Central memory CD8-positive, alpha-beta T cell (primary cell): ENCODE results near the gene ANKH.
"Not testable (repeated sequence)": the region's sequence is repeated elsewhere in the genome, so short reads cannot be mapped to it uniquely, and the experiment has no call there.

Experiments used
- ATAC-seq: fragments of 150-1000 bp; cut with Tn5 transposase; replicated peaks from 2 replicates; pipeline ENCODE4 v1.10.0; 2022; ENCODE audit warnings: mild to moderate bottlenecking, moderate FRiP score, moderate number of reproducible peaks; ENCODE audit not compliant: poor library complexity, severe bottlenecking; ENCODE audit errors: extremely low read depth
- DNase-seq, 2 donors: peaks; one replicate each; pipeline ENCODE4 v3.0.0; 2021; ENCODE audit warnings: low spot score in 2 of 2
- H3K27ac Mint-ChIP-seq: one replicate; pipeline ENCODE4 v1.8.0; 2022; ENCODE audit warnings: low read depth, mild to moderate bottlenecking, moderate library complexity, mixed read lengths
- H3K27me3 Mint-ChIP-seq: one replicate; pipeline ENCODE4 v1.8.0; 2022; ENCODE audit warnings: mixed read lengths
- H3K36me3 Mint-ChIP-seq: one replicate; pipeline ENCODE4 v1.8.0; 2022; ENCODE audit warnings: mild to moderate bottlenecking, moderate library complexity, mixed read lengths; ENCODE audit not compliant: insufficient read depth
- H3K4me1 Mint-ChIP-seq: one replicate; pipeline ENCODE4 v1.8.0; 2022; ENCODE audit warnings: mixed read lengths
- H3K4me3 Mint-ChIP-seq: one replicate; pipeline ENCODE4 v1.8.0; 2022; ENCODE audit warnings: mild to moderate bottlenecking, moderate library complexity, mixed read lengths
- H3K9me3 Mint-ChIP-seq: one replicate; pipeline ENCODE4 v1.8.0; 2022; ENCODE audit warnings: mixed read lengths

Gene ANKH

GRCh38 chr5:14879937-14880589, 8.5 kb upstream of the ANKH start:
- ATAC-seq, result no peak
- DNase-seq, result no peak
- Mint-ChIP-seq H3K36me3 (no peaks in the 10 kb centered on the region), H3K4me1 (no peaks in the 10 kb centered on the region), H3K4me3 (no peak overlapping the region), H3K9me3 (no peaks in the 10 kb centered on the region), H3K27ac (no peak overlapping the region), H3K27me3 (peaks cover 14% of the 10 kb centered on the region)

GRCh38 chr5:14879393-14879792, 7.8 kb upstream of the ANKH start:
- no peaks in the 10 kb centered on the region for H3K4me1 Mint-ChIP-seq
- peaks cover 14% of the 10 kb centered on the region for H3K27me3 Mint-ChIP-seq
- no peak overlapping the region for H3K4me3 Mint-ChIP-seq

GRCh38 chr5:14878192-14878591, 6.6 kb upstream of the ANKH start:
- not testable (repeated sequence) for ATAC-seq, H3K4me3 Mint-ChIP-seq

More at GRCh38 chr5:14879393-14879792, 7.8 kb upstream of the ANKH start:
- H3K36me3 Mint-ChIP-seq, result no peaks in the 10 kb centered on the region
- ATAC-seq (no peak), DNase-seq (no peak)
- peak overlapping the region; percentile 60 for H3K27ac Mint-ChIP-seq
- H3K9me3 Mint-ChIP-seq, result no peaks in the 10 kb centered on the region

GRCh38 chr5:14876095-14876494, 4.5 kb upstream of the ANKH start:
- no peak overlapping the region for H3K4me3 Mint-ChIP-seq
- no peaks in the 10 kb centered on the region for H3K9me3 Mint-ChIP-seq
- no peak for ATAC-seq
- H3K36me3 Mint-ChIP-seq, result peaks cover 2% of the 10 kb centered on the region
- H3K27me3 Mint-ChIP-seq, result peaks cover 14% of the 10 kb centered on the region
- H3K27ac Mint-ChIP-seq, result no peak overlapping the region
- H3K4me1 Mint-ChIP-seq, result no peaks in the 10 kb centered on the region
- no peak for DNase-seq

More at GRCh38 chr5:14878192-14878591, 6.6 kb upstream of the ANKH start:
- H3K27ac Mint-ChIP-seq, H3K4me1 Mint-ChIP-seq, H3K36me3 Mint-ChIP-seq, DNase-seq, H3K9me3 Mint-ChIP-seq: not testable (repeated sequence)
- peaks cover 14% of the 10 kb centered on the region for H3K27me3 Mint-ChIP-seq

GRCh38 chr5:14873790-14874189, 2.2 kb upstream of the ANKH start:
- Mint-ChIP-seq H3K4me3 (no peak overlapping the region), H3K4me1 (peaks cover 21% of the 10 kb centered on the region), H3K27me3 (peaks cover under 1% of the 10 kb centered on the region), H3K36me3 (peaks cover 4% of the 10 kb centered on the region), H3K27ac (no peak overlapping the region), H3K9me3 (no peaks in the 10 kb centered on the region)
- DNase-seq (no peak), ATAC-seq (no peak)

GRCh38 chr5:14873093-14873492, 1.5 kb upstream of the ANKH start:
- Mint-ChIP-seq H3K9me3 (no peaks in the 10 kb centered on the region), H3K27ac (peak overlapping the region; percentile 76), H3K4me3 (peak overlapping the region; percentile 91), H3K4me1 (peaks cover 24% of the 10 kb centered on the region), H3K27me3 (no peaks in the 10 kb centered on the region), H3K36me3 (peaks cover 4% of the 10 kb centered on the region)
- ATAC-seq, result no peak
- DNase-seq, result no peak

GRCh38 chr5:14872070-14872989, 752 bp upstream of the ANKH start:
- peak overlapping the region; percentile 91 for H3K4me3 Mint-ChIP-seq
- DNase-seq (peak; percentile 18 to 22), ATAC-seq (peak; percentile 17)
- H3K36me3 Mint-ChIP-seq, result peaks cover 4% of the 10 kb centered on the region
- H3K4me1 Mint-ChIP-seq, result peaks cover 30% of the 10 kb centered on the region
- peak overlapping the region; percentile 98 for H3K27ac Mint-ChIP-seq
- H3K27me3 Mint-ChIP-seq, result no peaks in the 10 kb centered on the region
- no peaks in the 10 kb centered on the region for H3K9me3 Mint-ChIP-seq

GRCh38 chr5:14870337-14871213, 1.0 kb downstream of the ANKH start:
- H3K27ac Mint-ChIP-seq, result peak overlapping the region; percentile 98
- no peak for ATAC-seq
- peaks cover 30% of the 10 kb centered on the region for H3K4me1 Mint-ChIP-seq
- no peaks in the 10 kb centered on the region for H3K9me3 Mint-ChIP-seq
- no peaks in the 10 kb centered on the region for H3K27me3 Mint-ChIP-seq
- H3K36me3 Mint-ChIP-seq, result peaks cover 4% of the 10 kb centered on the region
- peak overlapping the region; percentile 91 for H3K4me3 Mint-ChIP-seq
- peak in 1 of 2 donors; percentile 44 for DNase-seq

- Mint-ChIP-seq H3K27me3 (no peaks in the 10 kb centered on the region), H3K27ac (peak overlapping the region; percentile 98), H3K9me3 (no peaks in the 10 kb centered on the region), H3K4me3 (peak overlapping the region; percentile 91), H3K4me1 (peaks cover 30% of the 10 kb centered on the region), H3K36me3 (peaks cover 4% of the 10 kb centered on the region)
- ATAC-seq (no peak), DNase-seq (no peak)
Measured at GRCh38 chr5:14869668-14870164, 1.9 kb downstream of the ANKH start.

GRCh38 chr5:14869233-14869632, 2.3 kb downstream of the ANKH start:
- Mint-ChIP-seq H3K4me3 (peak overlapping the region; percentile 91), H3K27me3 (no peaks in the 10 kb centered on the region), H3K27ac (peak overlapping the region; percentile 98), H3K36me3 (peaks cover 4% of the 10 kb centered on the region), H3K4me1 (peaks cover 33% of the 10 kb centered on the region), H3K9me3 (no peaks in the 10 kb centered on the region)
- DNase-seq (no peak), ATAC-seq (no peak)

- no peaks in the 10 kb centered on the region for H3K9me3 Mint-ChIP-seq
- H3K27ac Mint-ChIP-seq, result peak overlapping the region; percentile 98
- peaks cover 37% of the 10 kb centered on the region for H3K4me1 Mint-ChIP-seq
- H3K36me3 Mint-ChIP-seq, result peaks cover 4% of the 10 kb centered on the region
- ATAC-seq (no peak), DNase-seq (no peak)
- no peak overlapping the region for H3K4me3 Mint-ChIP-seq
- no peaks in the 10 kb centered on the region for H3K27me3 Mint-ChIP-seq
Measured at GRCh38 chr5:14868771-14869170, 2.8 kb downstream of the ANKH start.

GRCh38 chr5:14864181-14864812, 7.3 kb downstream of the ANKH start:
- no peak overlapping the region for H3K27ac Mint-ChIP-seq
- peaks cover 57% of the 10 kb centered on the region for H3K4me1 Mint-ChIP-seq
- ATAC-seq (no peak), DNase-seq (no peak)
- H3K4me3 Mint-ChIP-seq, result no peak overlapping the region
- peaks cover 1% of the 10 kb centered on the region for H3K36me3 Mint-ChIP-seq
- H3K9me3 Mint-ChIP-seq, result no peaks in the 10 kb centered on the region
- no peaks in the 10 kb centered on the region for H3K27me3 Mint-ChIP-seq
